Ureter (tissue), 1 donor: ENCODE data around the gene C4orf33. TPM values are rescaled to one million over a fixed set of nuclear protein-coding genes. Genes with fewer than 3 reads are reported as not detected.
"Not testable (repeated sequence)": the region's sequence is repeated elsewhere in the genome, so short reads cannot be mapped to it uniquely, and the experiment has no call there.

ENCODE experiments used
- DNase-seq: peaks from one replicate; pipeline ENCODE4 v3.0.0-alpha.2; 2020; ENCODE audit warnings: low spot score
- total RNA-seq: library from RNA; stranded (reverse); gene quantifications from one replicate; pipeline ENCODE4 v1.2.4, GENCODE V29; 2023
- donor health status: DM: yes; HTN: yes; CAD: no.

C4orf33 gene, protein sequence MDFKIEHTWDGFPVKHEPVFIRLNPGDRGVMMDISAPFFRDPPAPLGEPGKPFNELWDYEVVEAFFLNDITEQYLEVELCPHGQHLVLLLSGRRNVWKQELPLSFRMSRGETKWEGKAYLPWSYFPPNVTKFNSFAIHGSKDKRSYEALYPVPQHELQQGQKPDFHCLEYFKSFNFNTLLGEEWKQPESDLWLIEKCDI
- 16.5 TPM for total RNA-seq

DNA sequence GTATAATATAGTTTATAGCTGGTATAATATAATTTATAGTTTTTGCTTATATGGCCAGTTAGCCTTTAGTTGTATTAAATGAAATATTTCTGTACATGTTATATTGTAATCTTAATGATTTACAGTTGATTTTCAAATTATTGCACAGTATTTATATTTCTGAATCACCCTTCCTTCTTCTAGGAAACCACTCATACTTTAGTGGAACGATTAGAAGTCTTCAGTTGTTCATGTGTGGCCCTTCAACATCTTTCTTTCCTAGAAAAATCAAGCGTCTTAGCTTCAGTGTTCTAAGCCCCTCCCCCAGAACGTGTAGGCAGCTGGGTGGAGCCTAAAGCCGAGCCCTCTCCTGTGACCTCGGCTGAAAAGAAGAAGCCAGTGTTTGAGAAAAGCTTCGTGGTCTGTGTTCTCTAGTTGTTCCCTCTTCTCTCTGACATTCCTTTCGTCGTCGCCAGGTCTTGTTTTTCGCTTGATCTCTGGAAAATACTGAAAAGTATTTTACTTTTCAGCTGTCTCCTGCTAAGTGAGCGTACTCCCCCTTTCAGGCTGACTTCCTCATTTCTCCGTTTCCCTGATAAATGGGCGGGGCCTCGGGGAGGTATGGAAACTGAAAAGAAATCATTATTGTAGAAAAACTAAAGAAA lies at the start of gene C4orf33:
Gene C4orf33, plus strand, starts transcription at position 342 of the 644 bp plus-strand sequence. CDS start 6,459 bp downstream, outside the sequence.
- peak; percentile 72 for DNase-seq

DNA sequence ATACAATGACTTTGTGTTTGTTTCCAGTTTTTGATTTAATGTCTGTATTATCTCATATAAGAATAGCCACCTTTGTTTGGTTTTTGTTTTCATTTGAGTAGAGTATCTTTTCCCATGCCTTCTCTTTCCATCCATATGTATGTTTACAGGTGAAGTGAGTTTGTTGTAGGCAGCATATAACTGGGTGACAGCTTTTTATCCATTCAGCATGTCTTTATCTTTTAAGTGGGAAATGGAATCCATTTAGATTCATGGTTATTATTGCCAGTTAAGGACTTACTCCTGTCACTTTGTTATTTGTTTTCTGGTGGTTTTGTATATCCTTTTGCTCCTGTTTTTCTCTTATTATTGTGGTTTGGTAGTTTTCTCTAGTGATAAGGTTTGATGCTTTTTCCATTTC lies 36.9 kb upstream of the C4orf33 start:
- no peak for DNase-seq

DNA sequence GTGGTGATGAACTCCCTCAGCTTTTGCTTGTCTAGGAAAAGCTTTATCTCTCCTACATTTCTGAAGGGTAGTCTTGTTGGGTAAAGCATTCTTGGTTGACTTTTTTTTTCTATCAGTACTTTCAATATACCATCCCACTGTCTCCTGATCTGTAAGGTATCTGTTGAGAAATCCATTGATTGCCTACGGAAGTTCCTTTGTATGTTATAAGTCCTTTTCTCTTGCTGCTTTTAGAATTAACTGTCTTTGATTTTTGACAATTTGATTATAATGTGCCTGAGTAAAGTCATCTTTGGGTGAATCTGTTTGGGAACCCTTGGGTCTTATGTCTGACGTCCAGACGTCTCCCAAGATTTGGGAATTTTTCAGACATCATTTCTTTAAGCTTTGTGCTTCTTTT lies 33.4 kb upstream of the C4orf33 start:
- no peak for DNase-seq

DNA sequence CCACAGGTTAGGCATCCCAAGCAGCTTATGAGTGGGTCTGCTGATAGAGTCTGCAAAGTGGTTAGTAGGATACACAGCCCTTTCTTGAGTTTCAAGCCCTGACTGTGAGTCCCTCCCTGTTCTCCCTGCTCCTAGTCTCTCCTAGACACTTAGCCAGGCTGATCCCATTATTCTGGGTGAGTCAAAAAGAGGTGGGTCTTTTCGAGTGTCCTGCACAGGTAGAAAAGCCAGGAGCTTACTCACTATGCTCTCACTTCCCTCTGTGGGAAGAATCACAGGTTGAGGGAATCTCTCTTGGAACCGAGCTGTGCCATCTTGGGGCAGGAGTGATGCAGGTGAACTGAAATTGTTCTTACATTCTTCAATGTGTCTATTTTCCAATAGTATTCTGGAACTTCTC lies 32.3 kb upstream of the C4orf33 start:
- DNase-seq: no peak

DNA sequence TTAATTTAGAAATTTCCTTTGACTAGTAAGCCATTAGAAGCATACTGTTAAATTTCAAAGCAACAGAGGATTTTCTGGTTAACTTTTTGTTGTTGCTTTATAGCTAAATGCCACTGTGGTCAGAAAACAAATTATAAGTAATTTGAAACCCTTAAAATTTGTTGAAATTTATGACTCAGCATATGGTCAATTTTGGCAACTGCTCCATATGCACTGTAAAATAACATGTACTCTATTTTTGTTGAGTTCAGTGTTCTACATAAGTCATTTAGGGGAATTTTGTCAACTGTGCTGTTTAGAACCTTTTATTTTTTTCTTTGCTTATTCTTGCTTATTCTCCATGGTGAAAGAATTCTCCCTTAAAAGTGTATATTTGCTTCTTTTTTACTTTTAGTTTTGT lies 31.2 kb upstream of the C4orf33 start:
- DNase-seq: no peak

DNA sequence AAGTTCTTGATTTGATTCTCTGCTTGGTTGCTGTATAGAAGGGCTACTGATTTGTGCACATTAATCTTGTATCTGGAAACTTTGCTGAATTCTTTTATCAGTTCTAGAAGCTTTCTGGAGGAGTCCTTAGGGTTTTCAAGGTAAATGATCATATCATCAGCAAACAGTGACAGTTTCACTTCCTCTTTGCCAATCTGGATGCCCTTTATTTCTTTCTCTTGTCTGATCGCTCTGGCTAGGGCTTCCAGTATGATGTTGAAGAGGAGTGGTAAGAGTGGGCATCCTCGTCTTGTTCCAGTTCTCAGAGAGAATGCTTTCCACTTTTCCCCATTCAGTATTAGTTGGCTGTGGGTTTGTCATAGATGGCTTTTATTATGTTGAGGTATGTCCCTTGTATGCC lies 26.4 kb upstream of the C4orf33 start:
- not testable (repeated sequence) for DNase-seq

DNA sequence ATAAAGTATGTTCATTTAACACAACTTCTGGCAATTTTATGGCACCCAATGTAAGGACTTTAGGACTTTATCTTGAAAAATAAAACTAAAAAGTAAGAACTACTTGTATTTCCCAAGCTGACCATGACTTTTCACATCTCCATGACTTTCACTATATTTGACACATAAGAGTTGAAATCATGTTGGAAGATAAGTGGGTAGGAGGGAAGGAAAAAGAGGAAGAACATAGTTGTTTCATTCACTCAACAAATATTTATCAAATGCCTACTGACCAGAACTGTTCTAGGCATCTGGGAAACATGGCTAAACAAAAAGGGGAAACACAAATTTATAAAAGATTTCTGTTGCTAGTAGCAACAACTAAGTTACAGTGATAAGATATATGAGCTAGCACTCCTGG lies 18.6 kb upstream of the C4orf33 start:
- DNase-seq: no peak

DNA sequence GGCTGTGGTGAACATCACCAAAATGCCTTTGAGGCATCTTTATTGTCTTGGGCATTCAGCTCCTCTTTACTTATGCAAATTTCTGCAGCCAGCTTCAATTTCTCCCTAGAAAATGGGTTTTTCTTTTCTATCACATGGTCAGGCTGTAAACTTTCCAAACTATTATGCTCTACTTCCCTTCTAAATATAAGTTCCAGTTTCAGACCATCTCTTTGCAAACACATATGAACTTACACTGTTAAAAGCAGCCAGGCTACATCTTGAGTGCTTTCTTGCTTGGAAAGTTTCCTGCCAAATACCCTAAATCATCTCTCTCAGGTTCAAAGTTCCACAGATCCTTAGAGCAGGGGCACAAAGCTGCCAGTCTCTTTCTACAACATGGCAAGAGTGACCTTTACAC lies 15.8 kb upstream of the C4orf33 start:
- DNase-seq: no peak

DNA sequence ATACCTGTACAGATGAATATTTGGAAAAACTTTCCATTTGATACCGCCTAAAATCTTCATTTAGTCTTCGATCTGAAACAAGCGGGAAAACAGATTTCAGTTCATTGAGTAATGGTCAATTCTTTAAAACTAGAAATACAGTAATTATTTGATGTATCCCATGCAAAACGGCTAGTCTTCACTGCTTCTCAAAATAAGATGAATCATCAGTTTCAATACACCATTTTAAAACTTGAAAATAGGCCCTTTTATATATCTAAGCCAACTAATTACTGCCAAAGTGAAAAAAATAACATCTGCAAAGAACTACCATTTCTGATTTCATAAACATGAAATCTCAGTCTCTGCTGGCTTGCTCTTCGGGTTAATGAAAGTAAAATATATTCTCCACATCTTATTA lies 13.7 kb upstream of the C4orf33 start:
- no peak for DNase-seq

DNA sequence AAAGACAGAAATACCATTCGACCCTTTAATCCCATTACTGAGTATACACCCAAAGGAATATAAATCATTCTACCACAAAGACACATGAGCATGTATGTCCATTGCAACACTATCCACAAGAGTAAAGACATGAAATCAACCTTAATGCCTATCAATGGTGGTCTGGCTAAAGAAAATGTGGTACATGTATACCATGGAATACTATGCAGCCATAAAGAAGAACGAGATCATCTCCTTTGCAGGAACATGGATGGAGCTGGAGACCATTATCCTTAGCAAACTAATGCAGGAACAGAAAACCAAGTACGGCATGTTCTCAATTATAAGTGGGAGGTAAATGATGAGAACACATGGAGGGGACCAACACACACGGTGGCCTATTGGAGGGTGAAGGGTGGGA lies 10.5 kb upstream of the C4orf33 start:
- DNase-seq: no peak

DNA sequence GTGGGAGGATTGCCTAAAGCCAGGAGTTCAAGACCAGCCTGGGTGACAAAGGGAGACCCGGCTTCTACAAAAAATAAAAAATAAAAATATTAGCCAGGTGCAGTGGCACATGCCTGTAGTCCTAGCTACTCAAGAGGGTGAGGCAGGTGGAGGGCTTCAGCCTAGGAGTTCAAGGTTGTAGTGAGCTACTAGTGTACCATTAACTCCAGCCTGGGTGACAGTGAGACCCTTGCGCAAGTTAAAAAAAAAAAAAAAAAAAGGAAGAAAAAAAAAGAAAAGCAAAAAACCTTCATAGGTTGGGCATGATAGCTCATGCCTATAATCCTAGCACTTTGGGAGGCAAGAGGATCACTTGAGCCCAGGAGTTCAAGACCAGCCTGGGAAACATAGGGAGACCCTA lies 8.4 kb upstream of the C4orf33 start:
- no peak for DNase-seq

DNA sequence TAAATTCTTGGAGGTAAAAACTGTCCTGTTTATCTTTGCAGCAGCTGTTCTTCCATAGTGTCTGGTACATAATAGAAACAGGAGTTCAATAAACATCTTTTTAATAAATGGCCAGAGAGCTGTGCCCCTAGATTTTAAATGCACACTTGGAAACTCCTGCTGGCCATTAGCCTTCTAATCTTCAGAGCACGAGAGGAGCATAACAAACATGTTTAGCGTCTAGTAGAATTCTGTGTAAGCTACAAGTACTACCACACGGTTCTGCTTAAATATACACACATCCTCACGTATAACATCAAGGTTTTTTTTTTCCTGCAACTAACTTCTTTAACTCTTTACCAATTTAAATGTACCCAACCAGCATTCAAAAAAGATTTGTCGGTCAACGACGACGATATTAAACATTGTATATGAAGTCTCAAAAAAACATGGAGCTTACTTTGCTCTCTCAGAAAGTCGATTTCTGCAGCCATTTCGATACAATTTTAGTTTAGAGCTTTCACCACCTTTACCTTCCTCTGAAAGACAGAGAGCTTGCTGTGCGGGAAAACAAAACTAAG lies 3.2 kb upstream of the C4orf33 start:
- DNase-seq: no peak

DNA sequence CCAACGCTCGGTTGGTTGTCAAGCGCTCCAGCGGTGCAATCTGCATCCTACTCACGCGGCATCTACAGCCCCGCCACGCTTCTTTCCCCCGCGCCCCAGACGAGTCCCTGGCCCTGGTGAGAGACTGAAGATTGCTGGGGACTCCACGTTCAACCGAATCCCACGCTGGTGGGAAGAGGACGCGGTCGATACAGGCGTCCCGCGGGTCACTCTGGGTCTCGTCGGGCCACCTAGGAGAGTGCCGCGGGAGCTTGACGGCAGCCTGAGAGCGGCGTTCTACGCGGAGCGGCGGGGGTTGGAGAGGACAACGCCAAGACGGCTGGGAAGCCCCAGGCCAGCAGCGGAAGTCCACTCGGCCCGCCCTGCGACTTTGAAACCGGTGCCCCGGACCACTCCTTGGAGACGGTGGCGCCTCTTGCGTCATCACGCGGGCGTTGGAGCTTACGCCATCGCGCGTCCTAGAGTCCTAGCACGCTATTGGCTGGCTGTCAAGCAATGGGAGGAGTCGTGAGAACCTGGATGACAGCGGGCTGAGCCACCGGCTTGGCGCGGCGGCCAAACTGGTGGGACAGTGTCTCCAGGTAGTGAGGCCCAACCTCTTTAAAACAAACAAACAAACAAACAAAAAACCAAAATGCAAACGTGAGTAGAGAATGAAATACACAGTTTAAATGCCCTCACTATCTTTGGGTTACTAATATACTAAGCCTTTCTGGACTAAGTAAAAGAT lies 2.6 kb upstream of the C4orf33 start, which contains the start of gene SCLT1:
Gene SCLT1, minus strand, starts transcription at position 349 of the 730 bp plus-strand sequence. CDS start 436 bp downstream, outside the sequence.
- peak; percentile 99 for DNase-seq

DNA sequence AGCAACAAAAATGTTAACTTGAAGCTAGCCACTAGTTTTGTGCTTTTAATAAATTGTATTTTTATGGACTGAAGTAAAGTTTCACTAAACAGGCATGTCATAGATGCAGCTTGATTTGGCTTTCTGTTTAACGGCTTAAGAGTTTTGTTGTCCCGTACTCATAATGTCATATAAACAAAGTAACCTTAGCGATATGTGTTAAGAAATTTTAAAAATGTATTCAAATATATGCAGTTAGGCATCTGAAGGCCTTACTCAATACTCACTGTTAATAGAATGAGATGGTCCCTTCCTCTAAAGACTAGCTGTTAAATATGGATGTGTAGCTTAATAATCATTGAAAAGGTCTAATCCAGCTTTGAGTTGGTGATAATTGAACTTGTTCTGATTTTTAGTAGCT lies 1.6 kb upstream of the C4orf33 start:
- no peak for DNase-seq

DNA sequence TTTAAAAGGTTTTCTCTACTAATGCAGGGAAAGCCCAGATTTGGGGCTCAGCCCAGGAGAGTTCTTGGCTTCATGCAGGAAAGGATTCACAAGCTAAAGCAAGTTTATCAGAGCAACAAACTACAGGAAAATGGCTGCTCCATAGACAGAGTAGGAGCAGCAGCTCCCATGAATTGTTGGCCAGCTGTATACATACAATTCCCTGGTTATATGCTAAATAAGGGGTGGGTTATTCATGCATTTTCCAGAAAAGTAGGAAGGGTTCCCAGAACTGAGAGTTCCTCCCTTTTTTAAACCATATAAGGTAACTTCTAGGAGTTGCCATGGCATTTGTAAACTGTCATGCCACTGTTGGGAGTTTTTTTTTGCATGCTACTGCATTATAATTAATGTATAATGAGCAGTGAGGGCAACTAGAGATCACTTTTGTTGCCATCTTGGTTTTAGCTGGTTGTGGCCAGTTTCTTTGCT lies 2.6 kb downstream of the C4orf33 start:
- no peak for DNase-seq

DNA sequence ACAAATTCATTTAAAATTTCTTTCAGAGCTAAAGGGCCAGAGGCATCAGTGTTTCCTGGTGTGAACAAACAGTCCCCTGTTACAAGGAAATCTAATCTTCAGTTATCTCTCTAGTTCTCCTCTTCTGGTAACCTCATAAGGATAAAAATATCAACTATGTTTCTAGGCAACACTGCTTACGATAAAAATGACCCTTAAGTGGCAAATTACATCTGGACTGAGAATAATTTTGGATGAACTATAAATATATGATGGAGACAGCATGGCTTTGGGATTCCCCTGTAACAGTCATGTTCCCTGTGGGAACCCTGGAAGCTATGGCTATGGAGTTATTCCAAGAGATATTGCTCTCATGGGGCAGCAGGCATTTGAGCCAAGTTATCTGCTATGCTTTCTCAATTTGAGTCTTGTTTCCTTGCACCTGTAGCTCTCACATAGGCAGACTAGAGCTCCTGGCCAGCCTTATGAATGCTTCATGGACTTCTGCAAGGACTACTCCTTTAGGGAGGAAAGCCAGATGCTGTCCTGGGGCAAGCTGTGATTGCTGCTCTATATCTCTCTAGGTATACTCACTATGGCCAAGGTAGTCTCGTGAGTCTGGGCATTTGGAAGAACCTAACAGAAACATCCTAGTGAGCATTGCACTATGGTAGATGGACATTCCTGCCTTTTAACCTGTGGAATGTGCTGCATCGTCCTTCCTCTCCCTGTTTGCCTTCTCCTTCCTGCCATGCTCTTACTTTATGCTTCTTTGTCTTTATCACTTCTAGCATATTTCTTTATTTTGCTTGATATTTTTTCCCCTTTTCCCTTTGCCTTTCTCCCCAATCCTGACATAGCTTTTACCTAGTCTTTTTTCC lies 14.2 kb downstream of the C4orf33 start:
- no peak for DNase-seq

DNA sequence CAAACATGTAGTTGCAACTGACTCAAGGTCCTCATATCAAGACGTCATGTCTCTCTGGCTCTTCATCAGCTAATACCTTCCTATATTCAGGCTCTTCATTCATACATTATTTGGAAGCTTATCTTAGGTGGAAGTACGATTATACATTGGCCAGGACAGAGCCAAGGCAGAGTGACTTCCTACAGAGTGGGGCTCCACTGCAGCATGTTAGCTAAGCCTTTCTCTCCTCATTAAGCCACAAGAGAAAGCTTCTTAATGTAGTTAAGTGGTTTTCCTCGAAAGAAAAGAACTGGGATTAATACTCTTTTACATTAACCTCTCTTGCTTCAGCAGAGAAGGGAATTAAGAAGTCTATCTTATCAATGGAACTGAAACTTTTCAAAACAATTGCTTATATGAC lies 15.0 kb downstream of the C4orf33 start:
- DNase-seq: no peak

DNA sequence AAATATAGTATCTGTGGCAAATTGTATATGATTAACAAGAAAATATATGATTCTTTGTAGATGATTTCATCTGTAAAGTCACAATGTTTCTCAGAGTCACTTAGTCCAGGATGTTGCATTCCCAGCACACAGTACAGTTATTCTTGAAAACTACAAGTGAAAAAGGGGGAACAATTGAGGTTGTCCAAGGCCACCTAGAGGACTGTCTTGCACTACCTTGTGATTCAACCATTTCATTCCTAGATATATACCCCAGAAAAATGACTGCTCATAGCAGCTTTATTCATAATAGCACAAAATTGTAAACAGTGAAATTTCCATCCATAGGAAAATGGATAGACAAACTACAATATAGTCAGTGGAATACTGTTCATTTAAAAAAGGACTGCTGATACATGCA lies 16.0 kb downstream of the C4orf33 start:
- DNase-seq: no peak

DNA sequence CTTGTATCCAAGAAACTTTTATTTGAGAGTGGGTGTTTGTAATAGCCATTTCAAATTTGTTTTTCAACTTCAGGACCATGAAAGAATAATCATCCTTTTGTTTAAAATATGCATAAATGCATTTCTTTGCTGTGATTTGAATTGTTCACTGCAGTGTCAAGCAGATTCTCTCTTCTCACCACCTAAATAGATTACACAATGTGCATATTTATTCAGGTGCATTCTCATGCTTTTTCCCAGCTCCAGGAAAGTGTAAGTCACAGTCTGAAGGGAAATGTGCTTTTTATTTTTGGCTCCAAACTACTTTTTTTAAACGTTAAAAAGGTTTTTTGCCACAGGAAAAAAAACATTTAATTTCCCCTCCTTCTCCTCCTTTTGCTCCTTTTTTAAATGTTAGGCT lies 17.5 kb downstream of the C4orf33 start:
- no peak for DNase-seq

DNA sequence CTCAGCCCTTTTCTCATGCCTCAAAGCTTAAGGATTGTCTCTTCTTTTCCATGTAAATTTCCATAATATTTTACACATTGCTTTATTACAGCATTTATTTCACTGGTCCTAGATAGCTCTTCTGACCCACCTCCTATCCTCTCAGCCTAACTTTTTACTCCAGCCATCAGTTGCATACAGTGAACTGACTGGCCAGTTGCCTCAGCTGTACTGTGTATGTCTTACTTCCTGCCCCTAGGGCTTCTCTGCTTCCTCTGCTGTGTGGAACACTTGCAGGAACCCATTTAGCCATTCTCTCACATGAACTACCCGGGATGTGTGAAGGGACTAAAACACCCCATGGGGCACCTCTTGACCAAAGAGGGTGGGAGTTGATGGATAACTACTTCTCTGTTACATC lies 18.0 kb downstream of the C4orf33 start:
- no peak for DNase-seq

DNA sequence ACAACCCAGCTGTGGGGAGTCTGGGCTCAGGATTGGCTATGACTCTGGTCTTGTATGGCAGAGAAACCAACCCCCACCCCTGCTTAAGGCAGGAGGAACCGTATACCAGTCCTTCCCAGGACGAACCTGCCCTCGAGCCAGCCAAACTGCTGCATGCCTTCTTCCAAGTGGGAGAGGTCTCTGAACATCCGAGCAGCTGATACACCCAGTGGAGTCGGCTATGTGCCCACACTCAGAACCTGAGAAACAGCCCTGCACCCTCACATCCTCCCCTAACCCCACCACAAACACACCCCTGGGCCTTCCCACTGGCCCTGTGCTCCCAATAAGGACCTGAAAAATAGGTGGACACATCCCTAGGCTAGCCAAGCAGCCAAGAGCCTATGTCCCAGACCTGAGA lies 21.8 kb downstream of the C4orf33 start:
- no peak for DNase-seq

DNA sequence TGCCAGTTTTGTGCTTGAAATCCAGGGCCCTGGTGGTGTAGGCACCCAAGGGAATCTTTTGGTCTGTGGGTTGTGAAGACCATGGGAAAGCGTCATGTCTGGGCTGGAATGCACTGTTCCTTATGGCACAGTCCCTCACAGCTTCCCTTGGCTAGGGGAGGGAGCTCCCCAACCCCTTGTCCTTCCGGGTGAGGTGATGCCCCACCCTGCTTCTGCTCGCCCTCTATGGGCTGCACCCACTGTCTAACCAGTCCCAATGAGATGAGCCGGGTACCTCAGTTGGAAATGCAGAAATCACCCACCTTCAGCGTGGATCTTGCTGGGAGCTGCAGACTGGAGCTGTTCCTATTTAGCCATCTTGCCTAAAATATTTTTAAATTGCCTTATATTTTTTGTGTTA lies 30.7 kb downstream of the C4orf33 start:
- not testable (repeated sequence) for DNase-seq
